ENCODE results near the gene CTNNA1. TPM values are rescaled to one million over a fixed set of nuclear protein-coding genes. Genes with fewer than 3 reads are reported as not detected.

CTNNA1 gene
- total RNA-seq, 1 donor from 2014 or later = 331 TPM

GRCh38 chr5:138716456-138716924, 36.7 kb upstream of the CTNNA1 start:
- H3K4me3 ChIP-seq (ENCODE audit: low read depth, low read length) = no peak overlapping the region
- no peak for DNase-seq (ENCODE audit: low read depth)
- TF ChIP-seq, protein P1, sequence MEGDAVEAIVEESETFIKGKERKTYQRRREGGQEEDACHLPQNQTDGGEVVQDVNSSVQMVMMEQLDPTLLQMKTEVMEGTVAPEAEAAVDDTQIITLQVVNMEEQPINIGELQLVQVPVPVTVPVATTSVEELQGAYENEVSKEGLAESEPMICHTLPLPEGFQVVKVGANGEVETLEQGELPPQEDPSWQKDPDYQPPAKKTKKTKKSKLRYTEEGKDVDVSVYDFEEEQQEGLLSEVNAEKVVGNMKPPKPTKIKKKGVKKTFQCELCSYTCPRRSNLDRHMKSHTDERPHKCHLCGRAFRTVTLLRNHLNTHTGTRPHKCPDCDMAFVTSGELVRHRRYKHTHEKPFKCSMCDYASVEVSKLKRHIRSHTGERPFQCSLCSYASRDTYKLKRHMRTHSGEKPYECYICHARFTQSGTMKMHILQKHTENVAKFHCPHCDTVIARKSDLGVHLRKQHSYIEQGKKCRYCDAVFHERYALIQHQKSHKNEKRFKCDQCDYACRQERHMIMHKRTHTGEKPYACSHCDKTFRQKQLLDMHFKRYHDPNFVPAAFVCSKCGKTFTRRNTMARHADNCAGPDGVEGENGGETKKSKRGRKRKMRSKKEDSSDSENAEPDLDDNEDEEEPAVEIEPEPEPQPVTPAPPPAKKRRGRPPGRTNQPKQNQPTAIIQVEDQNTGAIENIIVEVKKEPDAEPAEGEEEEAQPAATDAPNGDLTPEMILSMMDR (conservative IDR thresholded peaks at IDR 0.05; ENCODE audit: low read depth, low read length) = no peak

DNA sequence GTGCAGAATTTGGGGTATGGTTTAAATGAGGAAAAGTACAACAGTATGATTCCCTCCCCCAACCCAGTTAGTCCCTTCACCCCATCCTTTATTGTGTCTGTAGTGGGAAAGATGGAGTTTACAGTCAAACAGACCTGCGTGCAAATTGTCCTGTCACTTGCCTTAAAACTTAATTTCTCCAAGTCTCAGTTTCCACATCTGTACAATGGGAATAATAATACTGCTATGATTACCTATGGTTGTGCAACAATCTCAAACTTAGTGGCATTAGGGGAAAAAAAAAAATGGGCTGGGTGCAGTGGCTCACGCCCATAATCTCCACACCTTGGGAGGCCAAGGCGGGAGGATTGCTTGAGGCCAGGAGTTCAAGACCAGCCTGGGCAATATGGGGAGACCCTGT, 35.8 kb upstream of the CTNNA1 start:
- no peak overlapping the region for H3K4me3 ChIP-seq (ENCODE audit: low read depth, low read length)
- TF ChIP-seq, protein P1 (conservative IDR thresholded peaks at IDR 0.05; ENCODE audit: low read depth, low read length) = no peak
- no peak for DNase-seq (ENCODE audit: low read depth)

- no peak overlapping the region for H3K4me3 ChIP-seq (ENCODE audit: low read depth, low read length)
- TF ChIP-seq, protein P1 (conservative IDR thresholded peaks at IDR 0.05; ENCODE audit: low read depth, low read length) = no peak
Measured at GRCh38 chr5:138719811-138720210, 33.4 kb upstream of the CTNNA1 start.

DNA sequence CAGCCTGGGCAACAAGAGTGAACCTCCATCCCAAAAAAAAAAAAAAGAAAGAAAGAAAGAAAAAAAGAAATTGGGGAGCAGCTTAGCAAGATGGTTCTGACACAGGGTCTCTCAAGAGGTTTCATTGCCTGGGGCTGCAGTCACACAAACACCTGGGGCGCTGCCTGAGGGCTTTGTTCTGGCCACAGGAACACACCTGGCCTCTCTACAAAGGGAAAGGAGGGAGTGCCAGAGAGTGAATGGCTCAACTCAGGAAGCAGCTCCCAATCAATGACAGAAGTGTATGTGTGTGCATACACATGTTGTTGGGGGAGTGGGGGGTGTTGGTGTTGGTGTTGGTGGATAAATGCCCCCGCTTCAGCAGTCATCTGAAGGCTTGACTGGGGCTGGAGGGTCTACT, 32.4 kb upstream of the CTNNA1 start:
- no peak for DNase-seq (ENCODE audit: low read depth)
- H3K4me3 ChIP-seq (ENCODE audit: low read depth, low read length) = no peak overlapping the region
- TF ChIP-seq, protein P1 (conservative IDR thresholded peaks at IDR 0.05; ENCODE audit: low read depth, low read length) = no peak

More at GRCh38 chr5:138719811-138720210, 33.4 kb upstream of the CTNNA1 start:
- DNase-seq (ENCODE audit: low read depth) = no peak

DNA sequence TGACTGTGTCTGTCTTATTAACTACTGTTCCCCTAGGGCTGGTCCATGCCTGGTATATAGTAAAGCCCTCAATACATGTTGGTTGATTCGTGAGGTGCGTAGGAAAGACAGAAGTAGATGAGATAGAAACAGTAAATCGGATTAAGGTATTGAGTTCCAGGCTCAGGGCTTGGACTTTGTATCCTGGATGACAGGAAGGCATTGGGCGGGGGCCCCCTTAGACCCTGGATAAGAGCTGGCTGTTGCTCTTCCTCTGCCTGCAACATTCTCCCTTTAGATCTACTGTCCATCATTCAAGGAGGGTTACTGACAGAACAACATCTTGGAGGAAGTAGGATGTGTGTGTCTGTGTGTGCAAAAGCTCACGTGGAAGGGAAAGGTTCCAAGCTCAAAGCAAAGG, 31.2 kb upstream of the CTNNA1 start:
- TF ChIP-seq, protein P1 (conservative IDR thresholded peaks at IDR 0.05; ENCODE audit: low read depth, low read length) = no peak
- DNase-seq (ENCODE audit: low read depth) = no peak
- H3K4me3 ChIP-seq (ENCODE audit: low read depth, low read length) = no peak overlapping the region

GRCh38 chr5:138722544-138723177, 30.6 kb upstream of the CTNNA1 start:
- DNase-seq (ENCODE audit: low read depth) = no peak
- TF ChIP-seq, protein P1 (conservative IDR thresholded peaks at IDR 0.05; ENCODE audit: low read depth, low read length) = no peak
- no peak overlapping the region for H3K4me3 ChIP-seq (ENCODE audit: low read depth, low read length)

Measured in epithelial cell of proximal tubule (primary cell).